Measurements from ENCODE around the gene WARS2.

The WARS2 gene

GRCh38 chr1:118983558-118984041 lies 156.9 kb downstream of the WARS2 start:
- DNase-seq (ENCODE audit: low read depth), result no peak

GRCh38 chr1:118982821-118983557 lies 157.5 kb downstream of the WARS2 start:
- DNase-seq (ENCODE audit: low read depth), result no peak

GRCh38 chr1:118982266-118982665 lies 158.2 kb downstream of the WARS2 start:
- DNase-seq (ENCODE audit: low read depth), result no peak

- DNase-seq (ENCODE audit: low read depth), result no peak
These were observed 159.0 kb downstream of the WARS2 start for GRCh38 chr1:118981436-118981835.
